Stimulated activated naive CD8-positive, alpha-beta T cell treated with anti-CD3 and anti-CD28 coated beads, Interleukin-15, Interleukin-2, amounts not matched to agents 100 ng/mL and 50 ng/mL, for 24 hours (primary cell): ENCODE data around the gene LMO4.

Source experiments
- H3K27ac Mint-ChIP-seq: one replicate; pipeline ENCODE4 v1.8.0; 2021; ENCODE audit warnings: mild to moderate bottlenecking, mixed read lengths
- H3K27me3 Mint-ChIP-seq: one replicate; pipeline ENCODE4 v1.8.0; 2021; ENCODE audit warnings: mixed read lengths
- H3K36me3 Mint-ChIP-seq: one replicate; pipeline ENCODE4 v1.8.0; 2021; ENCODE audit warnings: low read depth, mixed read lengths
- H3K4me1 Mint-ChIP-seq: one replicate; pipeline ENCODE4 v1.8.0; 2021; ENCODE audit warnings: low read depth, mixed read lengths
- H3K4me3 Mint-ChIP-seq: one replicate; pipeline ENCODE4 v1.8.0; 2021; ENCODE audit warnings: mild to moderate bottlenecking, mixed read lengths
- H3K9me3 Mint-ChIP-seq: one replicate; pipeline ENCODE4 v1.8.0; 2021; ENCODE audit warnings: mixed read lengths

The LMO4 gene

GRCh38 chr1:87362834-87363426 lies 34.2 kb downstream of the LMO4 start:
- Mint-ChIP-seq H3K27me3 (no peaks in the 10 kb centered on the region), H3K9me3 (no peaks in the 10 kb centered on the region), H3K36me3 (peaks cover 4% of the 10 kb centered on the region), H3K4me1 (no peaks in the 10 kb centered on the region), H3K4me3 (no peak overlapping the region), H3K27ac (no peak overlapping the region)

- Mint-ChIP-seq H3K4me3 (no peak overlapping the region), H3K27ac (no peak overlapping the region), H3K9me3 (no peaks in the 10 kb centered on the region), H3K36me3 (no peaks in the 10 kb centered on the region), H3K4me1 (no peaks in the 10 kb centered on the region), H3K27me3 (no peaks in the 10 kb centered on the region)
Measured at GRCh38 chr1:87367549-87367948, 38.9 kb downstream of the LMO4 start.

GRCh38 chr1:87368907-87369306 lies 40.2 kb downstream of the LMO4 start:
- Mint-ChIP-seq H3K4me3 (no peak overlapping the region), H3K27ac (no peak overlapping the region), H3K9me3 (no peaks in the 10 kb centered on the region), H3K36me3 (no peaks in the 10 kb centered on the region), H3K4me1 (no peaks in the 10 kb centered on the region), H3K27me3 (no peaks in the 10 kb centered on the region)

DNA sequence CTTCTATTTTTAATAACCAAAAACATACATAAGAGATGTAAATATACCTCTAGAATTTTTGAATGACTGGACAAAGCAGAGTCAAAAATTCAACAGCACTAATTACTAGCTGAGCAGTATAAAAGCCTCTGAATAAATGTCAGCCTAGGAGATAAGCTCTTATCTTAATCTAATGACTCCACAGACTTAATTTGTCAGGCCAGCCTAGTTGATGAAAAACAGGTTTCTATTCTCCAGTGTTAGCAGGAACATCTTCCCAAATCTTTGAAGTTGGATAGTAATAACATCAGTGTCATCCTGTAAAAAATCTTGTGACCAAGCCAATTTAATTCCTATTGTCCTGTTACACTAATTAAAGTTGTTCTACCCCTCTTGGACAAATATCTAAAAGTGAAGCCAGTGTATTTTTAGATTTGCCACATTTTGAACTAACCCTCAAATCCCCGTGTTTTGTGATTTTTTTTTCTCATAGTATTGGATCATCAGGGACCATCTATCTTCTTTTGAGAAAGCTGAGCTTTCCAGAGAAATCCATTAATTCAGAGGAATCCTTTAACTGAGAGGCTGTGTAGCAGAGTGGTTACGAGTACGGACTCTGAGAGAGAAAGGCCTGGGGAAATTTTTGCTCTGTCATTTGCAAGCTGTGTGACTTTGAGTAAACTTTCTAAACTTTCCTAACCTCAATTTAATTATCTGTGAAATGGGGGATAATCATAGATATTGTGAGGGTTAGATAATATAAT lies 41.2 kb downstream of the LMO4 start:
- H3K4me3 Mint-ChIP-seq, result no peak overlapping the region
- no peaks in the 10 kb centered on the region for H3K4me1 Mint-ChIP-seq
- H3K9me3 Mint-ChIP-seq, result no peaks in the 10 kb centered on the region
- no peaks in the 10 kb centered on the region for H3K27me3 Mint-ChIP-seq
- no peaks in the 10 kb centered on the region for H3K36me3 Mint-ChIP-seq
- H3K27ac Mint-ChIP-seq, result no peak overlapping the region

GRCh38 chr1:87370544-87370943 lies 41.9 kb downstream of the LMO4 start:
- Mint-ChIP-seq H3K4me3 (no peak overlapping the region), H3K27me3 (no peaks in the 10 kb centered on the region), H3K27ac (no peak overlapping the region), H3K9me3 (no peaks in the 10 kb centered on the region), H3K4me1 (no peaks in the 10 kb centered on the region), H3K36me3 (no peaks in the 10 kb centered on the region)

- no peaks in the 10 kb centered on the region for H3K4me1 Mint-ChIP-seq
- H3K36me3 Mint-ChIP-seq, result peaks cover 5% of the 10 kb centered on the region
- H3K4me3 Mint-ChIP-seq, result no peak overlapping the region
- H3K27me3 Mint-ChIP-seq, result peaks cover 4% of the 10 kb centered on the region
- H3K9me3 Mint-ChIP-seq, result peaks cover 24% of the 10 kb centered on the region
- H3K27ac Mint-ChIP-seq, result no peak overlapping the region
Measured at GRCh38 chr1:87379306-87379705, 50.6 kb downstream of the LMO4 start.

DNA sequence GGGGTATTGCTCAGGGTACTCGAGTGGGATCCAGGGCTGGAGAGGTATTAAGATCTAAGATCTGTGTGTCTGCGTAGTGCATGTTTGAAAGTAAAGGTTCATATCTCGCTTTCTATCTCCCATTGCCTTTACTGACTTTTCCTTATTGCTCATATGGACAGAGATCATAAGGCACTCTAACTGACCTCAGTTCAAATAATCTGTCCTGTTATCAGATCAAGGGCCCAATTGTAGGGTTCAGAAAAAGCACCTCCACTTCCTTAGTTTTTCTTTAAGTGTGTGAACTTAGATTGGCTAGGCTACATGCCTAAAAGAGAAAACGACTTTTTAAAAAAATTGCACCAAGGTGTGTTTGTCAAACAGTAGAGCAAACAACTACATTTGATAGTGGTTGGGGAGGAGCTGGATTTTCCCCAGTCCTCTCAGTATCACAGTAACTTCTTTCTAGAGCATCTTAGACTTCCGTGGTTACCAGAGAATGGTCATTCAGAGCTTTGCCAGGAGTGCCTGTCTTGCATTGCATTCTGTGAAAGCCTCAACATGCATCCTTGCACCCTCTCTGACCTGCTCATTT lies 57.6 kb downstream of the LMO4 start:
- no peaks in the 10 kb centered on the region for H3K4me1 Mint-ChIP-seq
- peaks cover 4% of the 10 kb centered on the region for H3K27me3 Mint-ChIP-seq
- no peak overlapping the region for H3K27ac Mint-ChIP-seq
- H3K36me3 Mint-ChIP-seq, result no peaks in the 10 kb centered on the region
- no peaks in the 10 kb centered on the region for H3K9me3 Mint-ChIP-seq
- H3K4me3 Mint-ChIP-seq, result no peak overlapping the region

- Mint-ChIP-seq H3K36me3 (no peaks in the 10 kb centered on the region), H3K27me3 (peaks cover 3% of the 10 kb centered on the region), H3K9me3 (no peaks in the 10 kb centered on the region), H3K27ac (no peak overlapping the region), H3K4me1 (no peaks in the 10 kb centered on the region), H3K4me3 (no peak overlapping the region)
Measured at GRCh38 chr1:87388411-87388810, 59.7 kb downstream of the LMO4 start.

DNA sequence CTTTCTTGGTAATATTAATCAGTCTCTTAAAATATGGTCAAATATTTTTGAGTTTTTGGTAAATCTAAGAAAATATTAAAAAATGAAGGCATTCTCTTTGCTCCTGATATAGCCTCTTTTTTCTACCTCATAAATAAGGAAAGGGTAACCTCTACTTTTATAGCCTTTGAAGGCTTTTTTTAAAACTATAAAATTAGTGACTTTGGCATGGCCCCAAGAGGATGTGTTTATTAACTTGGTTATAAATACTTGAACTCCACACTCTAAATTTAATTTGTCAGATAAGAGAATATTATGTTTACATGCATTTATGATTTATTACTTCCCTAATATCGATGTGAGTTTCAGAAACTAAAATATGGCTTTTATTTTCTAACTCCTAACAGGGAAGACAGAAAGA lies 60.3 kb downstream of the LMO4 start:
- Mint-ChIP-seq H3K9me3 (no peaks in the 10 kb centered on the region), H3K4me3 (no peak overlapping the region), H3K36me3 (no peaks in the 10 kb centered on the region), H3K4me1 (no peaks in the 10 kb centered on the region), H3K27ac (no peak overlapping the region), H3K27me3 (no peaks in the 10 kb centered on the region)

GRCh38 chr1:87389546-87389945 lies 60.9 kb downstream of the LMO4 start:
- no peaks in the 10 kb centered on the region for H3K4me1 Mint-ChIP-seq
- H3K36me3 Mint-ChIP-seq, result no peaks in the 10 kb centered on the region
- H3K27ac Mint-ChIP-seq, result no peak overlapping the region
- no peaks in the 10 kb centered on the region for H3K27me3 Mint-ChIP-seq
- no peak overlapping the region for H3K4me3 Mint-ChIP-seq
- no peaks in the 10 kb centered on the region for H3K9me3 Mint-ChIP-seq

- Mint-ChIP-seq H3K4me3 (no peak overlapping the region), H3K4me1 (no peaks in the 10 kb centered on the region), H3K36me3 (no peaks in the 10 kb centered on the region), H3K27me3 (no peaks in the 10 kb centered on the region), H3K27ac (no peak overlapping the region), H3K9me3 (no peaks in the 10 kb centered on the region)
Measured at GRCh38 chr1:87392248-87393192, 63.8 kb downstream of the LMO4 start.

GRCh38 chr1:87393445-87394085 lies 64.9 kb downstream of the LMO4 start:
- Mint-ChIP-seq H3K36me3 (no peaks in the 10 kb centered on the region), H3K27ac (no peak overlapping the region), H3K27me3 (no peaks in the 10 kb centered on the region), H3K4me1 (no peaks in the 10 kb centered on the region), H3K9me3 (no peaks in the 10 kb centered on the region), H3K4me3 (no peak overlapping the region)

DNA sequence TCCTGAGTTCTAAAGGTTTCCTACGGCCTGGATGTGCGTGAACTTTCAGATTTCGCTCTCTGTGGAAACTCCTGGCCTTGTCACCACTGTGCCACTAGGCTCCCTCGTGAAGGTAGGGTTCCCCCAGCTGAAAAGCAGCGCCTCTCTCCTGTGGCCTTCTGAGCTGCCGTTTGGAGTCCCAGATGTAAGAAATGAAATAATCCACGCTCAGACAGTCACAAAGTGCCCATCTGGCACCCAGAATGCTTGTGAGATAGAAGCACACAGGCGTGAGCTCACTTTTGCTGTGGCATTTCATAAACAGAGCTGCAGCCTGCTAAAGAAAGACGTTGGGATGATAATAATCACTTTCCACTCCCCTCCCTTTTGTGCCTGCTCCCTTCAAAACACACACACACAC lies 65.8 kb downstream of the LMO4 start:
- Mint-ChIP-seq H3K4me1 (no peaks in the 10 kb centered on the region), H3K27ac (no peak overlapping the region), H3K4me3 (no peak overlapping the region), H3K9me3 (no peaks in the 10 kb centered on the region), H3K36me3 (no peaks in the 10 kb centered on the region), H3K27me3 (no peaks in the 10 kb centered on the region)

- Mint-ChIP-seq H3K9me3 (no peaks in the 10 kb centered on the region), H3K36me3 (no peaks in the 10 kb centered on the region)
Measured at GRCh38 chr1:87394982-87395381, 66.3 kb downstream of the LMO4 start.

More at GRCh38 chr1:87394982-87395381, 66.3 kb downstream of the LMO4 start:
- H3K27me3 Mint-ChIP-seq, result no peaks in the 10 kb centered on the region
- H3K27ac Mint-ChIP-seq, result no peak overlapping the region
- no peaks in the 10 kb centered on the region for H3K4me1 Mint-ChIP-seq
- H3K4me3 Mint-ChIP-seq, result no peak overlapping the region
